Muscle layer of colon (tissue), 2 donors: ENCODE measurements around the gene COQ10A.

Source experiments
- H3K27ac ChIP-seq: one replicate; pipeline ENCODE4 v1.7.0; 2013; ENCODE audit warnings: low read depth, mild to moderate bottlenecking, low read length, moderate library complexity
- H3K27me3 ChIP-seq, 2 donors: one replicate each; pipeline ENCODE4 v1.7.0; 2013; ENCODE audit warnings: low read length in 2 of 2, mild to moderate bottlenecking in 2 of 2; ENCODE audit not compliant: insufficient read depth in 2 of 2, control insufficient read depth in 1 of 2
- H3K36me3 ChIP-seq: one replicate; pipeline ENCODE4 v1.7.0; 2013; ENCODE audit warnings: mild to moderate bottlenecking, low read length; ENCODE audit not compliant: insufficient read depth
- H3K4me1 ChIP-seq: one replicate; pipeline ENCODE4 v1.7.0; 2013; ENCODE audit warnings: mild to moderate bottlenecking, low read length; ENCODE audit not compliant: insufficient read depth
- H3K4me3 ChIP-seq, 2 donors: one replicate each; pipeline ENCODE4 v1.7.0; 2013; ENCODE audit warnings: low read length in 2 of 2, low read depth in 1 of 2, mild to moderate bottlenecking in 1 of 2, moderate library complexity in 1 of 2
- H3K9ac ChIP-seq: one replicate; pipeline ENCODE4 v1.7.0; 2013; ENCODE audit warnings: low read length
- H3K9me3 ChIP-seq: one replicate; pipeline ENCODE4 v1.7.0; 2013; ENCODE audit warnings: mild to moderate bottlenecking, low read length
- donor health status: abdominal sarcoma.
- donor health status: Adenocarcinoma of cecum.

The COQ10A gene

GRCh38 chr12:56266693-56267442 is at the start of gene COQ10A:
TSS of gene COQ10A (plus strand) at chr12:56266942. CDS start at chr12:56267119, 177 bp downstream.
- H3K9ac ChIP-seq: peak within 1 kb of the TSS; percentile 82
- H3K4me1 ChIP-seq: peaks cover 11% of the 10 kb centered on the region
- no peaks in the 10 kb centered on the region for H3K9me3 ChIP-seq
- H3K4me3 ChIP-seq: peak within 1 kb of the TSS; percentile 82 to 88
- peak within 1 kb of the TSS; percentile 81 for H3K27ac ChIP-seq
- H3K27me3 ChIP-seq: no peaks in the 10 kb centered on the region
- peaks cover 17% of the 10 kb centered on the region for H3K36me3 ChIP-seq

GRCh38 chr12:56219840-56220239 is 46.9 kb upstream of the COQ10A start:
- Histone ChIP-seq H3K4me1 (peaks cover 35% of the 10 kb centered on the region), H3K4me3 (no peak overlapping the region), H3K27me3 (no peaks in the 10 kb centered on the region), H3K9ac (no peak overlapping the region), H3K27ac (no peak overlapping the region), H3K9me3 (no peaks in the 10 kb centered on the region), H3K36me3 (peaks cover 15% of the 10 kb centered on the region)

DNA sequence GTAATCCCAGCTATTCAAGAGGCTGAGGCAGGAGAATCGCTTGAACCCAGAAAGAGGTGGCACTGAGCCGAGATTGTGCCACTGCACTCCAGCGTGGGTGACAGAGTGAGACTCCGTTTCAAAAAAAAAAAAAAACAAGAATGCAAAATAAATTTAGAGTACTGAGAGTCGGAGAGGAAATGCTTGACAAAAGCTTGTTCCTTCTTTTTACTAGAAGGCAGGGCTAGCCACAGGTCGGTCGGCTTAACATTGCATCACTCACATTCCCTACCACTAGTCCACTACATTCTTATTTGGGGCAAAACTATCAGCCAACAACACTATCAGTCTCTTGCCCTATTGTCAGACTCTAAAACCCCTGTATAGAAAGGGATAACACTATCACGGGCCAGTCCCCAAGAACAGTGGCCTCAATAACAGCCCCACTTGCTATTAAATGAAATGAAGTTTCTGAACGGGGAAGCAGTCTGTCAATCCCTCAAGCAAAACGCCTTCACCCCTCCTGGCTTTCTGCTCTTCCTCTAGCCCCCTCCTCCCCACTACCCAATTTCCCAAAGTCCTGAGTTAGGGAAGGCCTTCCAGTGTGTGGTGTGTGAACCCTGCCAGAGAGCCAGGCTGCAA is 46.0 kb upstream of the COQ10A start:
- H3K27me3 ChIP-seq: no peaks in the 10 kb centered on the region

GRCh38 chr12:56221232-56221756 is 45.4 kb upstream of the COQ10A start:
- H3K9ac ChIP-seq: peak overlapping the region; percentile 94
- peaks cover 37% of the 10 kb centered on the region for H3K4me1 ChIP-seq
- no peaks in the 10 kb centered on the region for H3K9me3 ChIP-seq
- H3K27ac ChIP-seq: peak overlapping the region; percentile 100
- no peaks in the 10 kb centered on the region for H3K27me3 ChIP-seq
- peak overlapping the region; percentile 83 to 96 for H3K4me3 ChIP-seq
- peaks cover 5% of the 10 kb centered on the region for H3K36me3 ChIP-seq

More for the DNA sequence above, 46.0 kb upstream of the COQ10A start:
- H3K4me3 ChIP-seq: peak overlapping the region; percentile 83 to 96
- H3K4me1 ChIP-seq: peaks cover 37% of the 10 kb centered on the region
- peak overlapping the region; percentile 94 for H3K9ac ChIP-seq
- H3K9me3 ChIP-seq: no peaks in the 10 kb centered on the region
- H3K27ac ChIP-seq: peak overlapping the region; percentile 100
- peaks cover 9% of the 10 kb centered on the region for H3K36me3 ChIP-seq

DNA sequence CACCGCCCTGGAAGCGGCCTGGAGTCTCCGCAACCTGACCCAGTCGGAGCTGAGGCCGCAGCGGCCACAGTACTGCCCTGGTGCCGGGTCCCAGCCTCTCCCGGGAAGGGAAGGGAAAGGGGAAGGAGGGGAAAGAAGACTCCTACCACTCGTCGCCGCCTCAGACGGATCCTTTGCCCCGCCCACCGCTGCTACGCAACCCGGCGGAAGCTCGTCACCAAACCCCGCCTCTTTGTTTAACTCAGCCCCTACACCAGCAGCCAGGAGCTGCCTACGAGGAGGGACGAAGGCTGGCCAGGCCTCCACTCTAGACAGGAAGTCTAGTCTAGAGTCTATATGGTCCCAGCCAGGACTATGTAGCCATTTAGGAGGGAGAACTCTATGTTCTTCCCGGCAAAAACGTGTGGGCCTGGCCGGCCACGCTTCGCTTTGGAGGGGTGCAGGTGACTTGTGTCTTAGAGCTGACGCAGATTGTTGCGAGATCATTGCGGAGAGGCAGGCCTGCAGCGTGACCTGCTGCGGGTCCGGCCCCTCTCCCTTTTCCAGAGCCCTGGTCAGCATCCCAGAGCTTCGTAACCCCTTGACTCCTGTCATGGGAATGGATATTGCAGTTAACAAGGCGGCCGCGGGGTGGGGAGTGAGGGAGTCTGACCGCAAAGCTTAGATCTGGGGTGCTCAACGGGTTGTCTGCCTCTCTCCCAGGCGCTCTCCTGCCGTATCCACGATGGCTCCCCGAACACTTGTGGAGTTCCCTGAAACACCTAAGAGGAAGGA is 44.8 kb upstream of the COQ10A start, which contains the start of gene RNF41:
TSS of gene RNF41 (minus strand) at position 166 of the 774 bp plus-strand sequence. CDS start 7,875 bp downstream, outside the sequence.
- Histone ChIP-seq H3K9me3 (no peaks in the 10 kb centered on the region), H3K27ac (peak within 1 kb of the TSS; percentile 100), H3K4me1 (peaks cover 37% of the 10 kb centered on the region), H3K4me3 (peak within 1 kb of the TSS; percentile 83 to 96), H3K27me3 (no peaks in the 10 kb centered on the region), H3K9ac (peak within 1 kb of the TSS; percentile 94), H3K36me3 (no peaks in the 10 kb centered on the region)

DNA sequence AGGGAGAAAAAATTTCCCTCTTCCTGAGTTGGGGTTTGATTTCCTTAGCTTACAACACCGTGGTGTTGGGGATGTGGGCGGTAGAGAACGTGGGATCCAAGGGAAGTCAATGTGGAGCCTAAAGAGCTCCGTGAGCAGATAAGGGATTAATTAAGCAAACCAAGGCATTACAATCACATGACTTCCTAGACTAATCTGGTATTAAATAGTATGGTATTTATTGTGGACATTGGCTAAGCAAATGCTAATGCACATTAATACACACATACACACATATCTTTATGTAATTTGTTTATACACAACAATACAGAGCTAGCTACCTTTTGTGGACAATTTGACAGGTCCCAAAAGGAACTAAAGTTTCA is 44.2 kb upstream of the COQ10A start:
- Histone ChIP-seq H3K9ac (peak overlapping the region; percentile 78), H3K4me1 (peaks cover 37% of the 10 kb centered on the region), H3K9me3 (no peaks in the 10 kb centered on the region), H3K27me3 (no peaks in the 10 kb centered on the region), H3K27ac (peak overlapping the region; percentile 100), H3K4me3 (peak overlapping the region; percentile 83 to 96), H3K36me3 (no peaks in the 10 kb centered on the region)

GRCh38 chr12:56223571-56224101 is 43.1 kb upstream of the COQ10A start:
- H3K4me3 ChIP-seq: peak overlapping the region in 1 of 2 donors; percentile 35

GRCh38 chr12:56224102-56224701 is 42.5 kb upstream of the COQ10A start, which contains the start of gene NABP2:
TSS of gene NABP2 (plus strand) at chr12:56224342. CDS start at chr12:56224857, 515 bp downstream.
- Histone ChIP-seq H3K36me3 (no peaks in the 10 kb centered on the region), H3K27ac (peak within 1 kb of the TSS; percentile 84), H3K4me3 (peak within 1 kb of the TSS; percentile 76 to 80), H3K9ac (peak within 1 kb of the TSS; percentile 72), H3K4me1 (peaks cover 37% of the 10 kb centered on the region), H3K27me3 (no peaks in the 10 kb centered on the region), H3K9me3 (no peaks in the 10 kb centered on the region)

More at GRCh38 chr12:56223571-56224101, 43.1 kb upstream of the COQ10A start:
- Histone ChIP-seq H3K36me3 (no peaks in the 10 kb centered on the region), H3K4me1 (peaks cover 37% of the 10 kb centered on the region), H3K27ac (peak overlapping the region; percentile 84), H3K9ac (no peak overlapping the region), H3K9me3 (no peaks in the 10 kb centered on the region), H3K27me3 (no peaks in the 10 kb centered on the region)

DNA sequence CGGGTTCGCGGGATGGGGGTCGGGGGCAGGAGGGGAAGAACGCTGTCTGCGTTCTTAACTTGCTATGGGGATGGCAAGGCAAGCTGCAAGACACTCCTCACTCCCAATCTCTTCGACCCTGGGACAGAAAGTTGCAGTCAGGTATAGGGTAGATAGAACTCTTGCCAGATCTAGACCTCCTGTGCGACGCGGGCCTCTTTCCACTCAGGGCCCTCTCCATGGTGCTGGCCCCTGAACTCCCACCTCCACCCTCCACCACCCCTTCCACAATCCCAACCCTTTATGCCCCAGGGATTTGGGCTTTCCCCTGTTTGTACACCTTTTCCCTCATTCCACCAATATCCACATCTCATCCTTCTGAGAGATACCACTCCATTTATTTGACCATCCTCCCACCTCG is 41.8 kb upstream of the COQ10A start:
- no peaks in the 10 kb centered on the region for H3K36me3 ChIP-seq
- peak overlapping the region; percentile 72 for H3K9ac ChIP-seq
- H3K27me3 ChIP-seq: no peaks in the 10 kb centered on the region
- H3K4me3 ChIP-seq: peak overlapping the region; percentile 76 to 80
- no peak overlapping the region for H3K27ac ChIP-seq
- peaks cover 37% of the 10 kb centered on the region for H3K4me1 ChIP-seq
- no peaks in the 10 kb centered on the region for H3K9me3 ChIP-seq

- H3K4me1 ChIP-seq: peaks cover 6% of the 10 kb centered on the region
- H3K36me3 ChIP-seq: no peaks in the 10 kb centered on the region
- no peaks in the 10 kb centered on the region for H3K9me3 ChIP-seq
- no peaks in the 10 kb centered on the region for H3K27me3 ChIP-seq
- H3K4me3 ChIP-seq: no peak overlapping the region
- H3K27ac ChIP-seq: no peak overlapping the region
- no peak overlapping the region for H3K9ac ChIP-seq
These were observed 37.7 kb upstream of the COQ10A start for GRCh38 chr12:56229082-56229481.
